Astrocyte of the spinal cord (primary cell): ENCODE measurements around the gene PTPRN2.

Experiments
- DNase-seq: peaks from one replicate; pipeline ENCODE4 v3.0.0; 2011; ENCODE audit warnings: low read depth, low spot score
- H3K4me3 ChIP-seq: 2 replicates; pipeline ENCODE4 v1.5.1; 2011; ENCODE audit warnings: low read depth, mild to moderate bottlenecking, low read length, moderate library complexity
- CTCF ChIP-seq: IDR thresholded peaks from 2 replicates; pipeline ENCODE4 v1.5.1; 2012; ENCODE audit warnings: low read depth, mild to moderate bottlenecking, low read length, inconsistent platforms
- in situ Hi-C: cut with HindIII; loops from 2 replicates; pipeline ENCODE4 v1.10.0; 2017; ENCODE audit warnings: low sequenced_read_pairs

The PTPRN2 gene

GRCh38 chr7:157537056-157537455, 1050.6 kb downstream of the PTPRN2 start:
- no peak for DNase-seq
- H3K4me3 ChIP-seq, result no peak overlapping the region
- no peak for TF ChIP-seq CTCF
- in situ Hi-C loops, result no loop called here

- no peak for TF ChIP-seq CTCF
These were observed 1055.6 kb downstream of the PTPRN2 start for GRCh38 chr7:157532068-157532467.

GRCh38 chr7:157529768-157530560, 1057.7 kb downstream of the PTPRN2 start:
- in situ Hi-C loops, result no loop called here
- H3K4me3 ChIP-seq, result no peak overlapping the region
- no peak for DNase-seq
- no peak for TF ChIP-seq CTCF

More at GRCh38 chr7:157532068-157532467, 1055.6 kb downstream of the PTPRN2 start:
- DNase-seq, result no peak
- H3K4me3 ChIP-seq, result no peak overlapping the region
- in situ Hi-C loops, result no loop called here

- no peak for DNase-seq
- in situ Hi-C loops, result no loop called here
- no peak overlapping the region for H3K4me3 ChIP-seq
- TF ChIP-seq CTCF, result no peak
These were observed 1058.8 kb downstream of the PTPRN2 start for GRCh38 chr7:157528785-157529341.

- TF ChIP-seq CTCF, result no peak
- no peak for DNase-seq
- in situ Hi-C loops, result no loop called here
- no peak overlapping the region for H3K4me3 ChIP-seq
These were observed 1059.9 kb downstream of the PTPRN2 start for GRCh38 chr7:157527686-157528085.

GRCh38 chr7:157526913-157527634, 1060.5 kb downstream of the PTPRN2 start:
- in situ Hi-C loops, result no loop called here
- no peak for TF ChIP-seq CTCF
- no peak overlapping the region for H3K4me3 ChIP-seq
- DNase-seq, result no peak
